AG09309 (cell line): ENCODE results near the gene NKAIN2.
"Not testable (repeated sequence)": the region's sequence is repeated elsewhere in the genome, so short reads cannot be mapped to it uniquely, and the experiment has no call there.

Source experiments
- DNase-seq: peaks from one replicate; pipeline ENCODE4 v3.0.0-alpha.2; 2010; ENCODE audit warnings: low read depth
- H3K4me3 ChIP-seq: 2 replicates; pipeline ENCODE4 v1.5.1; 2011; ENCODE audit warnings: mild to moderate bottlenecking, low read depth, low read length, moderate library complexity; ENCODE audit not compliant: control insufficient read depth
- CTCF ChIP-seq: IDR thresholded peaks from 2 replicates; pipeline ENCODE4 v1.5.1; 2011; ENCODE audit warnings: mild to moderate bottlenecking, low read depth, low read length, inconsistent platforms; ENCODE audit not compliant: insufficient read depth, control insufficient read depth; ENCODE audit errors: missing control alignments

NKAIN2 gene

DNA sequence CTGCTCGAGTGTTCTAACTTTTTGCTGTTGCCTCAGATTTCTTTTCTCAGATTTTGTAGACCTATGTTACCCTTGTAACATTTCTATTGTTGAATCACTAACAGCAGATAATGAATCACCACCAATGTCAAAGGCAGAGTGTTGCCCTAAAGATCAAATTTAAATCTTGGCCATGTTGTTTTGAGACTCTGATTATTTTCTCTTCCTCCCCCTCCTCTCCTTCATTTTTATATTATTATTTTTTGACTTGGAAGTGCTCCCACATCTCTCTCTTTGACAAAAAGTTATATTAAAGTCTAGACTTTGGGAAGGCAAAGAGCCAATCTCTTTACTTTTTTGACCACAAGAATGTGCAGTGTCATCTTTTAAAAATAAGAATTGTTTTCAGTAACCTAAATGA lies 422.7 kb downstream of the NKAIN2 start:
- H3K4me3 ChIP-seq = no peak overlapping the region
- no peak for TF ChIP-seq CTCF
- no peak for DNase-seq

- no peak for TF ChIP-seq CTCF
- H3K4me3 ChIP-seq = no peak overlapping the region
- no peak for DNase-seq
Observed at GRCh38 chr6:124233221-124233620, 429.6 kb downstream of the NKAIN2 start.

GRCh38 chr6:124234801-124235200 lies 431.1 kb downstream of the NKAIN2 start:
- H3K4me3 ChIP-seq = no peak overlapping the region
- DNase-seq = no peak
- no peak for TF ChIP-seq CTCF

GRCh38 chr6:124237911-124238310 lies 434.2 kb downstream of the NKAIN2 start:
- DNase-seq = no peak
- no peak overlapping the region for H3K4me3 ChIP-seq
- no peak for TF ChIP-seq CTCF

GRCh38 chr6:124238408-124238807 lies 434.7 kb downstream of the NKAIN2 start:
- not testable (repeated sequence) for H3K4me3 ChIP-seq, DNase-seq

- H3K4me3 ChIP-seq = no peak overlapping the region
- DNase-seq = no peak
- TF ChIP-seq CTCF = no peak
Observed at GRCh38 chr6:124254941-124255685, 451.4 kb downstream of the NKAIN2 start.

DNA sequence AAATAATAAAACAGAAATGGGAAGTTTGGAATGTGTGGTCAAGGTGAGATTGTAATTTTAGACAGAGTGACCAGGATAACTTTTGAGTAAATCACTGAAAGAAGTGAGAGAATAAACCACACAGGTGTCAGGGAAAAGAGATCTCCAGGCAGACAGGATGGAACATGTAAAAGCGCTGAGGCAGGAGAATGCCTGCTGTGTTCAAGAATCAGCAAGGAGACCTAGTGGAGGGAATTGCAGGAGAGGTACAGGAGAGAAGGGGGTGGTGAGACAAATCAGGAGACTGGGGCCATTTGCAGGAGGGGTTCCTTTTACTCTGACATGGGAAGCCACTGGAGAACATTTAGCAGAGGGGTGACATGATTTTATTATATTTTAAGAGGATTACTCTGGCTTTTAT lies 456.7 kb downstream of the NKAIN2 start:
- no peak for DNase-seq
- TF ChIP-seq CTCF = no peak
- H3K4me3 ChIP-seq = no peak overlapping the region
